Gastroesophageal sphincter (tissue), 4 donors: Measurements from ENCODE around the gene IFNGR1. TPM values are rescaled to one million over a fixed set of nuclear protein-coding genes. Genes with fewer than 3 reads are reported as not detected.
A peak's percentile ranks its signal among the peaks of the same experiment; 100 is the strongest.

Experiments
- ATAC-seq: fragments of 150-250 bp; one replicate; pipeline ENCODE4 v1.9.1; 2016; ENCODE audit warnings: mild to moderate bottlenecking, moderate library complexity
- H3K27ac ChIP-seq, 4 donors: fragments of 200-600 bp; sonication (generic) in 3 of 4; 1 replicate in 3 of 4; 2 replicates in 1 of 4; pipeline ENCODE4 v1.5.1; 2016 to 2019
- H3K27me3 ChIP-seq: fragments of 200-600 bp; sonication (generic); one replicate; pipeline ENCODE4 v1.5.1; 2019
- H3K36me3 ChIP-seq, 2 donors: fragments of 200-600 bp; sonication (generic); one replicate each; pipeline ENCODE4 v1.5.1; 2019; ENCODE audit warnings: control low read depth in 1 of 2
- H3K4me1 ChIP-seq, 3 donors: fragments of 200-600 bp; sonication (generic); 1 replicate in 2 of 3; 2 replicates in 1 of 3; pipeline ENCODE4 v1.5.1; 2016 to 2019; ENCODE audit warnings: control low read depth in 2 of 3
- H3K4me3 ChIP-seq, 2 donors: fragments of 200-600 bp; sonication (generic); one replicate each; pipeline ENCODE4 v1.5.1; 2019; ENCODE audit warnings: mild to moderate bottlenecking in 1 of 2, moderate library complexity in 1 of 2
- H3K9me3 ChIP-seq, 3 donors: fragments of 200-600 bp; sonication (generic); one replicate each; pipeline ENCODE4 v1.5.1; 2017 to 2019; ENCODE audit warnings: control low read depth in 2 of 3
- CTCF ChIP-seq, 4 experiments: fragments of 200-600 bp in 2 of 4; fragments of 450-650 bp in 2 of 4; sonication (generic) in 1 of 4; IDR thresholded peaks; one replicate each; pipeline ENCODE4 v1.5.1; 2017 to 2019; ENCODE audit warnings: antibody characterized with exemption in 4 of 4, mild to moderate bottlenecking in 2 of 4, moderate library complexity in 2 of 4
- EP300 ChIP-seq: sonication (generic); formaldehyde crosslinking; IDR thresholded peaks from one replicate; pipeline ENCODE4 v1.6.1; 2017; ENCODE audit warnings: antibody characterized with exemption, mild to moderate bottlenecking
- POLR2A ChIP-seq, 2 donors: fragments of 450-650 bp; IDR thresholded peaks; one replicate each; pipeline ENCODE4 v1.6.1; 2017; ENCODE audit warnings: antibody characterized with exemption in 2 of 2, mild to moderate bottlenecking in 2 of 2, moderate library complexity in 1 of 2
- POLR2AphosphoS5 ChIP-seq: sonication (generic); formaldehyde crosslinking; IDR thresholded peaks from one replicate; pipeline ENCODE4 v1.6.1; 2017; ENCODE audit warnings: antibody characterized with exemption
- WGBS, 2 donors: methylation state at CpG; one replicate each; pipeline ENCODE4 v1.1.5; 2018; ENCODE audit warnings: low coverage in 1 of 2; 5-methylcytosine and 5-hydroxymethylcytosine counted together
- total RNA-seq, 4 donors: library from RNA; depleted of rRNA; stranded (reverse); fragments of >200 nt; gene quantifications; one replicate each; pipeline ENCODE4 v1.1.0, GENCODE V29; 2016

The IFNGR1 gene
- total RNA-seq, 4 donors from 2014 or later = 45.8 to 104 (median 66.9) TPM

GRCh38 chr6:137167702-137168377 is 51.3 kb downstream of the IFNGR1 start:
- TF ChIP-seq CTCF (IDR thresholded peaks at IDR 0.05) (no peak), POLR2AphosphoS5 (no peak), EP300 (no peak), POLR2A (IDR thresholded peaks at IDR 0.05) (no peak)

GRCh38 chr6:137166247-137167098 is 52.7 kb downstream of the IFNGR1 start:
- no peak for ATAC-seq
- TF ChIP-seq POLR2AphosphoS5 = no peak
- TF ChIP-seq POLR2A (IDR thresholded peaks at IDR 0.05) = no peak
- TF ChIP-seq CTCF (IDR thresholded peaks at IDR 0.05) = no peak
- no peak for TF ChIP-seq EP300

More at GRCh38 chr6:137167702-137168377, 51.3 kb downstream of the IFNGR1 start:
- no peak overlapping the region for H3K4me3 ChIP-seq
- H3K27ac ChIP-seq = no peak overlapping the region
- no peaks in the 10 kb centered on the region for H3K36me3 ChIP-seq
- H3K4me1 ChIP-seq = no peaks in the 10 kb centered on the region
- no peaks in the 10 kb centered on the region for H3K27me3 ChIP-seq
- 77% methylated on average over 4 of the region's 4 CpGs; no CpG with 5 or more reads in 1 of the 2 donors for WGBS, 2 donors
- ATAC-seq = no peak
- no peaks in the 10 kb centered on the region for H3K9me3 ChIP-seq

GRCh38 chr6:137165375-137166246 is 53.6 kb downstream of the IFNGR1 start:
- TF ChIP-seq CTCF (IDR thresholded peaks at IDR 0.05) = peak in 1 of 4 experiments; percentile 13
- no peak for TF ChIP-seq EP300
- Histone ChIP-seq H3K36me3 (no peaks in the 10 kb centered on the region), H3K9me3 (no peaks in the 10 kb centered on the region), H3K27me3 (no peaks in the 10 kb centered on the region), H3K4me1 (no peaks in the 10 kb centered on the region), H3K4me3 (no peak overlapping the region), H3K27ac (no peak overlapping the region)
- no peak for ATAC-seq
- WGBS, 2 donors = 83 to 87% methylated on average over 8 to 9 of the region's 9 CpGs

More at GRCh38 chr6:137166247-137167098, 52.7 kb downstream of the IFNGR1 start:
- H3K36me3 ChIP-seq = no peaks in the 10 kb centered on the region
- H3K4me3 ChIP-seq = no peak overlapping the region
- no peaks in the 10 kb centered on the region for H3K4me1 ChIP-seq
- H3K27me3 ChIP-seq = no peaks in the 10 kb centered on the region
- no peak overlapping the region for H3K27ac ChIP-seq
- no peaks in the 10 kb centered on the region for H3K9me3 ChIP-seq
- WGBS, 2 donors = 75 to 87% methylated on average over 4 to 6 of the region's 8 CpGs

- H3K4me1 ChIP-seq = no peaks in the 10 kb centered on the region
- H3K27ac ChIP-seq = no peak overlapping the region
- no peaks in the 10 kb centered on the region for H3K9me3 ChIP-seq
- H3K36me3 ChIP-seq = no peaks in the 10 kb centered on the region
- ATAC-seq = no peak
- no peak overlapping the region for H3K4me3 ChIP-seq
- H3K27me3 ChIP-seq = no peaks in the 10 kb centered on the region
- TF ChIP-seq EP300 (no peak), CTCF (IDR thresholded peaks at IDR 0.05) (no peak), POLR2AphosphoS5 (no peak), POLR2A (IDR thresholded peaks at IDR 0.05) (no peak)
- 77 to 90% methylated on average over 12 of the region's 12 CpGs for WGBS, 2 donors
Measured at GRCh38 chr6:137163732-137164318, 55.4 kb downstream of the IFNGR1 start.
